ENCODE measurements around the gene BRD3. TPM values are rescaled to one million over a fixed set of nuclear protein-coding genes. Genes with fewer than 3 reads are reported as not detected.

Gene BRD3
- total RNA-seq, 1 donor from 2014 or later: 32.0 TPM

- Histone ChIP-seq H3K27me3 (no peaks in the 10 kb centered on the region), H3K36me3 (no peaks in the 10 kb centered on the region), H3K4me1 (peaks cover 16 to 32% of the 10 kb centered on the region in 2 donors), H3K27ac (no peak overlapping the region), H3K4me3 (no peak overlapping the region), H3K9me3 (no peaks in the 10 kb centered on the region)
- DNase-seq (ENCODE audit: low spot score in 2 of 2): peak in 1 of 2 donors; percentile 6
- intact Hi-C loops (cut with DNase I): no loop called here
- TF ChIP-seq, protein P1, sequence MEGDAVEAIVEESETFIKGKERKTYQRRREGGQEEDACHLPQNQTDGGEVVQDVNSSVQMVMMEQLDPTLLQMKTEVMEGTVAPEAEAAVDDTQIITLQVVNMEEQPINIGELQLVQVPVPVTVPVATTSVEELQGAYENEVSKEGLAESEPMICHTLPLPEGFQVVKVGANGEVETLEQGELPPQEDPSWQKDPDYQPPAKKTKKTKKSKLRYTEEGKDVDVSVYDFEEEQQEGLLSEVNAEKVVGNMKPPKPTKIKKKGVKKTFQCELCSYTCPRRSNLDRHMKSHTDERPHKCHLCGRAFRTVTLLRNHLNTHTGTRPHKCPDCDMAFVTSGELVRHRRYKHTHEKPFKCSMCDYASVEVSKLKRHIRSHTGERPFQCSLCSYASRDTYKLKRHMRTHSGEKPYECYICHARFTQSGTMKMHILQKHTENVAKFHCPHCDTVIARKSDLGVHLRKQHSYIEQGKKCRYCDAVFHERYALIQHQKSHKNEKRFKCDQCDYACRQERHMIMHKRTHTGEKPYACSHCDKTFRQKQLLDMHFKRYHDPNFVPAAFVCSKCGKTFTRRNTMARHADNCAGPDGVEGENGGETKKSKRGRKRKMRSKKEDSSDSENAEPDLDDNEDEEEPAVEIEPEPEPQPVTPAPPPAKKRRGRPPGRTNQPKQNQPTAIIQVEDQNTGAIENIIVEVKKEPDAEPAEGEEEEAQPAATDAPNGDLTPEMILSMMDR (IDR thresholded peaks at IDR 0.05): no peak
Observed at GRCh38 chr9:134059188-134059641, 8.6 kb downstream of the BRD3 start.

DNA sequence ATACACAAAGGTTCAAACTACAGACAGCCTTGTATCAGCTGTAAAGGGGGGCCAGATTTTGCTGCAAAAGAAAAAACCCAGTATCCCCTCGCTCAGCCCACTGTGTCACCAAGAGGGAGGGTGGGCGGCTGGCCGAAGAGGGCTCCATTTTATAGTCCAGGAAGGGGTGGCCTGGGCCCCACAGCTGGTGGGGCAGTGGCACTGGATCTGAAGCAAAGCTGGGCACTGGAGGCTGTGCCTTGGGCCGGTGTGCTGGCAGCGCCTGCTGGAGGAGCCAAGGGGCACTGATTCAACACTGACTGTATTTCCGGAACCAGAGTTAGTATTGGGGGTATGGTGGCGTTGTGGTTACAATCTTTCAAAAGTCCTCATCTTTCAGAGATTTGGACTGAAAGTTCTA lies 9.1 kb downstream of the BRD3 start:
- intact Hi-C loops (cut with DNase I): no loop called here
- peaks cover 16 to 32% of the 10 kb centered on the region in 2 donors for H3K4me1 ChIP-seq
- H3K9me3 ChIP-seq: no peaks in the 10 kb centered on the region
- DNase-seq (ENCODE audit: low spot score in 2 of 2): peak in 1 of 2 donors; percentile 59
- H3K27me3 ChIP-seq: no peaks in the 10 kb centered on the region
- peaks cover 0 to under 1% of the 10 kb centered on the region in 2 donors for H3K36me3 ChIP-seq
- H3K4me3 ChIP-seq: no peak overlapping the region
- no peak overlapping the region for H3K27ac ChIP-seq
- TF ChIP-seq, protein P1 (IDR thresholded peaks at IDR 0.05): no peak

GRCh38 chr9:134057751-134058701 lies 9.8 kb downstream of the BRD3 start:
- H3K9me3 ChIP-seq: no peaks in the 10 kb centered on the region
- H3K27me3 ChIP-seq: no peaks in the 10 kb centered on the region
- no peak overlapping the region for H3K27ac ChIP-seq
- TF ChIP-seq, protein P1 (IDR thresholded peaks at IDR 0.05): no peak
- H3K4me1 ChIP-seq: peaks cover 16 to 32% of the 10 kb centered on the region in 2 donors
- DNase-seq (ENCODE audit: low spot score in 2 of 2): peak in 1 of 2 donors; percentile 60
- peaks cover 3 to 8% of the 10 kb centered on the region in 2 donors for H3K36me3 ChIP-seq
- intact Hi-C loops (cut with DNase I): no loop called here
- no peak overlapping the region for H3K4me3 ChIP-seq

DNA sequence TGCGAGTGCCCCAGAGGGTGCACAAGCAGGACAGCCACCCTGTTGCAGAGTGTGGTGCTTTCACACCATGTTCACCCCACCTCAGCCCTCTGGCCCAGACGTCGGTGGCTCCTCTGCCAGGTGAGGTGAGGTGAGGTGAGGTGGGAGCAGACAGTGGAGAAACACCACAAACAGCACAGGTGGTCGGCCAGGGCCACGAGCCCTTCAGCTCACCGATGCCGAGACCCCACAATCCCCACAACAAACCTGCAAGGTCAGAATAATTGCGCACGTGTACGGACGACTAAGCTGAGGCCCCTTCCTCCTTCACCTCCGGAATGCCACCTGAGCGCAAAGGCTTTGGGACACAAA lies 10.5 kb downstream of the BRD3 start:
- H3K36me3 ChIP-seq: peaks cover 11 to 15% of the 10 kb centered on the region in 2 donors
- no peak overlapping the region for H3K27ac ChIP-seq
- intact Hi-C loops (cut with DNase I): no loop called here
- H3K4me3 ChIP-seq: no peak overlapping the region
- H3K9me3 ChIP-seq: no peaks in the 10 kb centered on the region
- H3K27me3 ChIP-seq: no peaks in the 10 kb centered on the region
- DNase-seq (ENCODE audit: low spot score in 2 of 2): peak in 1 of 2 donors; percentile 40
- TF ChIP-seq, protein P1 (IDR thresholded peaks at IDR 0.05): no peak
- H3K4me1 ChIP-seq: peaks cover 12 to 32% of the 10 kb centered on the region in 2 donors

GRCh38 chr9:134056483-134057306 lies 11.1 kb downstream of the BRD3 start:
- Histone ChIP-seq H3K27ac (no peak overlapping the region), H3K36me3 (peaks cover 11 to 21% of the 10 kb centered on the region in 2 donors), H3K4me3 (peak overlapping the region in 1 of 2 donors; percentile 6), H3K27me3 (no peaks in the 10 kb centered on the region), H3K9me3 (no peaks in the 10 kb centered on the region), H3K4me1 (peaks cover 8 to 32% of the 10 kb centered on the region in 2 donors)
- TF ChIP-seq, protein P1 (IDR thresholded peaks at IDR 0.05): no peak
- intact Hi-C loops (cut with DNase I): no loop called here
- peak; percentile 7 to 58 for DNase-seq (ENCODE audit: low spot score in 2 of 2)
